GM18861 (cell line): ENCODE results near the gene WWOX.

Experiments used
- ATAC-seq: cut with Tn5 transposase; IDR thresholded peaks from one replicate; pipeline ENCODE4 v1.9.1; 2021; ENCODE audit not compliant: unreplicated experiment

WWOX gene

GRCh38 chr16:78804058-78804735 is 704.7 kb downstream of the WWOX start:
- ATAC-seq, result no peak

- no peak for ATAC-seq
These were observed 706.1 kb downstream of the WWOX start for GRCh38 chr16:78805556-78805955.

GRCh38 chr16:78811247-78811646 is 711.8 kb downstream of the WWOX start:
- no peak for ATAC-seq

- ATAC-seq, result no peak
These were observed 713.1 kb downstream of the WWOX start for GRCh38 chr16:78812582-78812981.

- ATAC-seq, result no peak
These were observed 714.3 kb downstream of the WWOX start for GRCh38 chr16:78813661-78814311.

GRCh38 chr16:78815713-78816112 is 716.3 kb downstream of the WWOX start:
- no peak for ATAC-seq

- no peak for ATAC-seq
These were observed 717.2 kb downstream of the WWOX start for GRCh38 chr16:78816499-78817195.

GRCh38 chr16:78817200-78817739 is 717.8 kb downstream of the WWOX start:
- no peak for ATAC-seq

GRCh38 chr16:78821335-78821734 is 721.9 kb downstream of the WWOX start:
- no peak for ATAC-seq

GRCh38 chr16:78822509-78822908 is 723.1 kb downstream of the WWOX start:
- no peak for ATAC-seq

GRCh38 chr16:78823027-78823426 is 723.6 kb downstream of the WWOX start:
- ATAC-seq, result no peak

GRCh38 chr16:78829280-78829679 is 729.8 kb downstream of the WWOX start:
- no peak for ATAC-seq

- no peak for ATAC-seq
These were observed 731.1 kb downstream of the WWOX start for GRCh38 chr16:78830599-78830998.

- ATAC-seq, result no peak
These were observed 732.6 kb downstream of the WWOX start for GRCh38 chr16:78832100-78832499.

- no peak for ATAC-seq
These were observed 737.5 kb downstream of the WWOX start for GRCh38 chr16:78836802-78837491.

GRCh38 chr16:78837706-78838105 is 738.3 kb downstream of the WWOX start:
- ATAC-seq, result no peak

- ATAC-seq, result no peak
These were observed 738.8 kb downstream of the WWOX start for GRCh38 chr16:78838276-78838675.

GRCh38 chr16:78842950-78843349 is 743.5 kb downstream of the WWOX start:
- no peak for ATAC-seq

- no peak for ATAC-seq
These were observed 744.5 kb downstream of the WWOX start for GRCh38 chr16:78843978-78844377.

- ATAC-seq, result no peak
These were observed 745.2 kb downstream of the WWOX start for GRCh38 chr16:78844682-78845081.

GRCh38 chr16:78851266-78851665 is 751.8 kb downstream of the WWOX start:
- ATAC-seq, result no peak
